B cell (primary cell): Measurements from ENCODE around the gene MYO1B. TPM values are rescaled to one million over a fixed set of nuclear protein-coding genes. Genes with fewer than 3 reads are reported as not detected.

Experiments
- ATAC-seq: fragments of 200-7000 bp; cut with Tn5 transposase; one replicate; pipeline ENCODE4 v1.10.0; 2021; ENCODE audit warnings: low read depth, mild to moderate bottlenecking, moderate number of reproducible peaks, moderate library complexity
- CTCF ChIA-PET: fragments of 350-600 bp; sonication (Branson Sonifier 250); formaldehyde crosslinking; loops from one replicate; lab custom pipeline; 2021; ENCODE audit warnings: antibody characterized with exemption, inconsistent platforms; lab: Charles Lee
- POLR2A ChIA-PET: fragments of 350-600 bp; sonication (Branson Sonifier 250); formaldehyde crosslinking; loops from one replicate; lab custom pipeline; 2021; ENCODE audit warnings: antibody characterized with exemption; lab: Charles Lee
- DNase-seq: peaks from one replicate; pipeline ENCODE4 v3.0.0; 2013
- H2AFZ ChIP-seq: 2 replicates; pipeline ENCODE4 v1.6.1; 2012; ENCODE audit warnings: mild to moderate bottlenecking, low read depth, low read length; ENCODE audit not compliant: insufficient read depth, poor library complexity, severe bottlenecking
- H3K27ac ChIP-seq, 2 donors: 1 replicate in 1 of 2; 2 replicates in 1 of 2; pipeline ENCODE4 v1.5.1; 2012 to 2013; ENCODE audit warnings: low read length in 2 of 2, mild to moderate bottlenecking in 2 of 2, moderate library complexity in 1 of 2
- H3K27me3 ChIP-seq, 4 experiments: fragments of 200-600 bp in 1 of 4; sonication (generic) in 1 of 4; replicated peaks in 1 of 4; 1 replicate in 2 of 4; 2 replicates in 2 of 4; pipeline versions ENCODE4 v1.6.1 to v1.7.0; 2013 to 2016; ENCODE audit warnings: low read length in 3 of 4, mild to moderate bottlenecking in 2 of 4, mixed read lengths in 1 of 4, moderate library complexity in 1 of 4; ENCODE audit not compliant: insufficient read depth in 4 of 4, control insufficient read depth in 3 of 4; ENCODE audit errors: control extremely low read depth in 1 of 4
- H3K36me3 ChIP-seq, 2 experiments: replicated peaks in 1 of 2; 1 replicate in 1 of 2; 2 replicates in 1 of 2; pipeline versions ENCODE4 v1.6.1 to v1.7.1; 2013; ENCODE audit warnings: low read length in 1 of 2; ENCODE audit not compliant: insufficient read depth in 2 of 2, control insufficient read depth in 1 of 2; ENCODE audit errors: control extremely low read depth in 1 of 2, extremely low read depth in 1 of 2
- H3K4me1 ChIP-seq, 2 donors: fragments of 200-600 bp in 1 of 2; sonication (generic) in 1 of 2; 1 replicate in 1 of 2; 2 replicates in 1 of 2; pipeline versions ENCODE4 v1.5.1 to v1.6.1; 2013 to 2017; ENCODE audit warnings: low read length in 2 of 2; ENCODE audit not compliant: control insufficient read depth in 2 of 2, insufficient read depth in 2 of 2
- H3K4me2 ChIP-seq: replicated peaks from 2 replicates; pipeline ENCODE3; 2012; ENCODE audit warnings: mild to moderate bottlenecking, low read depth, low read length; ENCODE audit not compliant: poor library complexity, severe bottlenecking
- H3K4me3 ChIP-seq, 5 experiments: fragments of 200-600 bp in 1 of 5; sonication (generic) in 1 of 5; 1 replicate in 3 of 5; 2 replicates in 2 of 5; pipeline versions ENCODE4 v1.5.1 to v1.7.0; 2011 to 2016; ENCODE audit warnings: low read length in 4 of 5, mild to moderate bottlenecking in 4 of 5, low read depth in 2 of 5, control low read depth in 1 of 5, moderate library complexity in 1 of 5; ENCODE audit not compliant: insufficient read depth in 1 of 5; ENCODE audit errors: control extremely low read depth in 1 of 5, extremely low read depth in 1 of 5
- H3K79me2 ChIP-seq: fragments of 200-600 bp; sonication (generic); one replicate; pipeline ENCODE4 v1.6.0; 2016; ENCODE audit warnings: low read length; ENCODE audit not compliant: control insufficient read depth, insufficient read depth
- H3K9ac ChIP-seq: fragments of 200-600 bp; sonication (generic); 2 replicates; pipeline ENCODE4 v1.6.1; 2017; ENCODE audit warnings: mild to moderate bottlenecking, low read length, moderate library complexity
- H3K9me3 ChIP-seq, 3 donors: one replicate each; pipeline versions ENCODE4 v1.6.1 to v1.7.1; 2013; ENCODE audit warnings: low read length in 2 of 3; ENCODE audit not compliant: control insufficient read depth in 2 of 3, insufficient read depth in 1 of 3; ENCODE audit errors: control extremely low read depth in 1 of 3
- H4K20me1 ChIP-seq: 2 replicates; pipeline ENCODE4 v1.6.0; 2012; ENCODE audit warnings: mild to moderate bottlenecking, low read length; ENCODE audit not compliant: insufficient read depth, control insufficient read depth, poor library complexity, severe bottlenecking
- H3K27ac Mint-ChIP-seq: one replicate; pipeline ENCODE4 v1.8.0; 2021; ENCODE audit warnings: mixed read lengths
- H3K27me3 Mint-ChIP-seq: one replicate; pipeline ENCODE4 v1.8.0; 2021; ENCODE audit warnings: mixed read lengths
- H3K4me1 Mint-ChIP-seq: one replicate; pipeline ENCODE4 v1.8.0; 2021; ENCODE audit warnings: mixed read lengths
- H3K4me3 Mint-ChIP-seq: one replicate; pipeline ENCODE4 v1.8.0; 2021; ENCODE audit warnings: mixed read lengths
- H3K9me3 Mint-ChIP-seq: one replicate; pipeline ENCODE4 v1.8.0; 2022; ENCODE audit warnings: mixed read lengths; ENCODE audit not compliant: insufficient read depth
- CTCF ChIP-seq: fragments of 200-600 bp; IDR thresholded peaks from one replicate; pipeline ENCODE4 v1.8.0; 2022; ENCODE audit warnings: antibody characterized with exemption, mild to moderate bottlenecking
- EZH2 ChIP-seq: IDR thresholded peaks from 2 replicates; pipeline ENCODE4 v1.6.1; 2012; ENCODE audit warnings: borderline replicate concordance, low read depth, mild to moderate bottlenecking, moderate library complexity, low read length; ENCODE audit not compliant: insufficient read depth, poor library complexity, severe bottlenecking
- WGBS: methylation state at CpG from one replicate; pipeline ENCODE4 v1.1.5; 2013; ENCODE audit warnings: missing lambda C conversion rate; ENCODE audit not compliant: insufficient coverage; 5-methylcytosine and 5-hydroxymethylcytosine counted together
- intact Hi-C: fragments of 100-400 bp; cut with micrococcal nuclease; formaldehyde crosslinking; loops from one replicate; pipeline ENCODE4 v1.10.0; 2022
- polyA plus RNA-seq: library from polyadenylated mRNA; depleted of rRNA; stranded (reverse); fragments of >200 nt; gene quantifications from 2 replicates; pipeline ENCODE4 v1.2.3, GENCODE V29; 2012
- total RNA-seq, 2 donors: library from RNA; stranded (reverse); fragments of 120-200 nt in 1 of 2; gene quantifications; 1 replicate in 1 of 2; 2 replicates in 1 of 2; pipeline versions ENCODE4 v1.2.3 to v1.2.4, GENCODE V29; 2013 to 2022

Gene MYO1B
- total and polyA plus RNA-seq, 2 donors (not counting 1 experiment from before 2014, with no cell fraction given), result 0.67 to 4.4 TPM

- H3K9me3 Mint-ChIP-seq, result no peaks in the 10 kb centered on the region
- WGBS, result 63% methylated on average over 2 of the region's 2 CpGs
- Histone ChIP-seq H3K9me3 (no peaks in the 10 kb centered on the region), H3K4me1 (no peaks in the 10 kb centered on the region), H3K27me3 (no peaks in the 10 kb centered on the region), H3K36me3 (no peaks in the 10 kb centered on the region), H4K20me1 (no peaks in the 10 kb centered on the region), H3K4me3 (no peak overlapping the region), H3K9ac (no peak overlapping the region), H3K27ac (no peak overlapping the region), H3K4me2 (no peak overlapping the region), H3K79me2 (no peaks in the 10 kb centered on the region), H2AFZ (no peak overlapping the region)
- DNase-seq (no peak), ATAC-seq (no peak)
- H3K27me3 Mint-ChIP-seq, result no peaks in the 10 kb centered on the region
- intact Hi-C loops, result loop anchor here (5.0 kb wide), 1 partner anchor 290 kb away; no protein-coding TSS in a partner anchor
- H3K4me3 Mint-ChIP-seq, result no peak overlapping the region
- CTCF ChIA-PET, result interaction anchor here (0.6 to 1.6 kb wide), 3 partner anchors 14 to 657 kb away, joined by 3 to 7 read pairs (median 3); no protein-coding TSS in a partner anchor
- no peak for TF ChIP-seq EZH2
- TF ChIP-seq CTCF, result no peak
- peaks cover 4% of the 10 kb centered on the region for H3K4me1 Mint-ChIP-seq
- POLR2A ChIA-PET, result no interaction called here
- no peak overlapping the region for H3K27ac Mint-ChIP-seq
Observed at GRCh38 chr2:191231995-191232394, 13.2 kb upstream of the MYO1B start.

- Mint-ChIP-seq H3K4me3 (no peak overlapping the region), H3K27me3 (no peaks in the 10 kb centered on the region), H3K4me1 (peaks cover 4% of the 10 kb centered on the region), H3K9me3 (no peaks in the 10 kb centered on the region), H3K27ac (no peak overlapping the region)
- CTCF ChIA-PET, result no interaction called here
- H3K4me2 ChIP-seq, result no peak overlapping the region
- no peaks in the 10 kb centered on the region for H3K4me1 ChIP-seq
- ATAC-seq (no peak), DNase-seq (no peak)
- 81% methylated on average over 3 of the region's 5 CpGs for WGBS
- H3K9me3 ChIP-seq, result no peaks in the 10 kb centered on the region
- intact Hi-C loops, result loop anchor here (5.0 kb wide), 1 partner anchor 289 kb away; no protein-coding TSS in a partner anchor
- no peaks in the 10 kb centered on the region for H3K79me2 ChIP-seq
- H3K9ac ChIP-seq, result no peak overlapping the region
- TF ChIP-seq EZH2 (no peak), CTCF (no peak)
- POLR2A ChIA-PET, result no interaction called here
- H3K4me3 ChIP-seq, result no peak overlapping the region
- no peak overlapping the region for H3K27ac ChIP-seq
- no peaks in the 10 kb centered on the region for H3K36me3 ChIP-seq
- H3K27me3 ChIP-seq, result no peaks in the 10 kb centered on the region
- H4K20me1 ChIP-seq, result no peaks in the 10 kb centered on the region
- no peak overlapping the region for H2AFZ ChIP-seq
Observed at GRCh38 chr2:191233533-191233932, 11.7 kb upstream of the MYO1B start.
